BLaER1 treated with 17β-estradiol and CSF1 and Interleukin-3, amounts not matched to agents 10 nM and 100 nM (cell line): ENCODE results near the gene SAA2.
"Not testable (repeated sequence)": the region's sequence is repeated elsewhere in the genome, so short reads cannot be mapped to it uniquely, and the experiment has no call there.

Experiments used
- H3K27ac ChIP-seq, 11 experiments: shearing (Covaris generic); formaldehyde crosslinking; 2 replicates each; pipeline ENCODE4 v1.8.1; 2022
- H3K27me3 ChIP-seq, 11 experiments: shearing (Covaris generic); formaldehyde crosslinking; 2 replicates each; pipeline ENCODE4 v1.8.1; 2022
- H3K36me3 ChIP-seq, 11 experiments: shearing (Covaris generic); formaldehyde crosslinking; 2 replicates each; pipeline ENCODE4 v1.8.1; 2022
- H3K4me1 ChIP-seq, 10 experiments: shearing (Covaris generic); formaldehyde crosslinking; 2 replicates each; pipeline ENCODE4 v1.8.1; 2022
- H3K4me2 ChIP-seq, 11 experiments: shearing (Covaris generic); formaldehyde crosslinking; 2 replicates each; pipeline ENCODE4 v1.8.1; 2022
- H3K4me3 ChIP-seq, 10 experiments: shearing (Covaris generic); formaldehyde crosslinking; 2 replicates each; pipeline ENCODE4 v1.8.1; 2022
- H3K9ac ChIP-seq, 11 experiments: shearing (Covaris generic); formaldehyde crosslinking; 2 replicates each; pipeline ENCODE4 v1.8.1; 2022
- H3K9me3 ChIP-seq, 11 experiments: shearing (Covaris generic); formaldehyde crosslinking; replicated peaks in 1 of 11; 2 replicates each; pipeline ENCODE4 v1.8.1; 2022
- H4K20me1 ChIP-seq, 11 experiments: shearing (Covaris generic); formaldehyde crosslinking; 2 replicates each; pipeline ENCODE4 v1.8.1; 2022
- Cebpa-rat ChIP-seq, 11 experiments: shearing (Covaris generic); IDR thresholded peaks; 2 replicates each; pipeline ENCODE4 v1.8.1; 2022

SAA2 gene

DNA sequence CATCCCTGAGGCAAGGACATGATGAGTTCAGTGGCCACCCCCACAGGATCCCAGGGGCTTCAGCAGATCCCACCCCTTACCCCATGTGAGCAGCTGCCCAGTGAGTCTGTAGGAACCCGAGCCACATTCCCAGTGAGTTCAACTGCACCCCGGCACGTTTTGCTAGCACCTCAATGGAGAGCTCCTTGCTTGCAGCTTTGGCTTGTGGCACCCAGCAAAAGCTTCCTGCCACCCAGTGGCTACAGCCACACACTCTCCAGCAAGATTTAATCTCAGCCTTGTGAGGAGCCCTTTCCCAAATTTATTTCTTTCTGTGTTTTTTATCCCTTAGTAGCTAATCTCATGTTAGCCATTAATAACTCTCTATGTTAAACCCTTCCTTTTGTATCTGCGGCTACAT is 21.6 kb upstream of the SAA2 start:
- Histone ChIP-seq H3K4me1 (peaks cover 8 to 10% (median 9%) of the 10 kb centered on the region in 10 experiments; a peak in 19 of 20 replicates), H4K20me1 (no peaks in the 10 kb centered on the region; a peak in 1 of 22 replicates), H3K27ac (no peak overlapping the region), H3K4me3 (no peak overlapping the region), H3K27me3 (no peaks in the 10 kb centered on the region), H3K36me3 (peaks cover 0 to 9% (median 0%) of the 10 kb centered on the region in 11 experiments; a peak in 3 of 22 replicates), H3K9me3 (no peaks in the 10 kb centered on the region), H3K4me2 (no peak overlapping the region), H3K9ac (no peak overlapping the region)
- no peak for TF ChIP-seq Cebpa-rat (IDR thresholded peaks at IDR 0.05)

DNA sequence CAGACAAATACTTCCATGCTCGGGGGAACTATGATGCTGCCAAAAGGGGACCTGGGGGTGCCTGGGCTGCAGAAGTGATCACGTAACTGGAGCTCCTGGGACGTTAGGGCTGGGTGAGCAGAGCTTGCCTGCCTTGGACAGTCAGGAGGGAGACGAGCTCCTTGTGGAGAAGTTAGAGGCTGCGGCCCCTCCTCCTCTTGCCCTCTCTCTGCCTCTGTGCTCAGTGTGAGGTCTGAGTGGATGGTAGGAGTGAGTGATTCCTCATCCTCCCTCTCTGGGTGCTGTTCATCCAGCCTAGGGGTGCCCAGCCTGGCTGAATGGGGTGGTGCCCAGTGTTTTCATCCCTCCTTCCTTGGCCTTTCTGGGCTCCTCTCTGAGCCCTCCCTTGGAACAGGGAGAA is 20.8 kb upstream of the SAA2 start:
- not testable (repeated sequence) for H3K36me3 ChIP-seq, H3K27ac ChIP-seq, H3K9me3 ChIP-seq, H3K9ac ChIP-seq, H3K4me3 ChIP-seq, H3K4me2 ChIP-seq, H4K20me1 ChIP-seq, H3K27me3 ChIP-seq
- peaks cover 9 to 11% (median 11%) of the 10 kb centered on the region in 10 experiments; a peak in 19 of 20 replicates for H3K4me1 ChIP-seq

GRCh38 chr11:18267335-18268133 is 19.1 kb upstream of the SAA2 start:
- H3K36me3 ChIP-seq, H4K20me1 ChIP-seq, H3K27ac ChIP-seq, H3K4me3 ChIP-seq, H3K4me2 ChIP-seq, H3K9me3 ChIP-seq, H3K9ac ChIP-seq, H3K27me3 ChIP-seq: not testable (repeated sequence)
- H3K4me1 ChIP-seq, result peaks cover 9 to 11% (median 11%) of the 10 kb centered on the region in 10 experiments; a peak in 19 of 20 replicates

DNA sequence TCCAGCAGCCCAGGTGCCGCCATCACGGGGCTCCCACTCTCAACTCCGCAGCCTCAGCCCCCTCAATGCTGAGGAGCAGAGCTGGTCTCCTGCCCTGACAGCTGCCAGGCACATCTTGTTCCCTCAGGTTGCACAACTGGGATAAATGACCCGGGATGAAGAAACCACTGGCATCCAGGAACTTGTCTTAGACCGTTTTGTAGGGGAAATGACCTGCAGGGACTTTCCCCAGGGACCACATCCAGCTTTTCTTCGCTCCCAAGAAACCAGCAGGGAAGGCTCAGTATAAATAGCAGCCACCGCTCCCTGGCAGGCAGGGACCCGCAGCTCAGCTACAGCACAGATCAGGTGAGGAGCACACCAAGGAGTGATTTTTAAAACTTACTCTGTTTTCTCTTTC is 17.5 kb upstream of the SAA2 start, which contains the start of gene SAA1:
TSS of gene SAA1 (plus strand) at position 316 of the 400 bp plus-strand sequence. CDS start 624 bp downstream, outside the sequence.
- H3K36me3 ChIP-seq, result no peaks in the 10 kb centered on the region
- no peaks in the 10 kb centered on the region for H3K9me3 ChIP-seq
- no peak within 1 kb of the TSS for H3K4me3 ChIP-seq
- no peak for TF ChIP-seq Cebpa-rat (IDR thresholded peaks at IDR 0.05)
- H3K27ac ChIP-seq, result peak within 1 kb of the TSS in 1 of 11 experiments; percentile 32; a peak in 1 of 22 replicates
- H3K9ac ChIP-seq, result no peak within 1 kb of the TSS
- H3K4me1 ChIP-seq, result peaks cover 9 to 11% (median 11%) of the 10 kb centered on the region in 10 experiments; a peak in 19 of 20 replicates
- H3K4me2 ChIP-seq, result peak within 1 kb of the TSS; percentile 7 to 58 (median 43); a peak in 17 of 22 replicates
- no peaks in the 10 kb centered on the region; a peak in 1 of 22 replicates for H4K20me1 ChIP-seq
- H3K27me3 ChIP-seq, result no peaks in the 10 kb centered on the region

DNA sequence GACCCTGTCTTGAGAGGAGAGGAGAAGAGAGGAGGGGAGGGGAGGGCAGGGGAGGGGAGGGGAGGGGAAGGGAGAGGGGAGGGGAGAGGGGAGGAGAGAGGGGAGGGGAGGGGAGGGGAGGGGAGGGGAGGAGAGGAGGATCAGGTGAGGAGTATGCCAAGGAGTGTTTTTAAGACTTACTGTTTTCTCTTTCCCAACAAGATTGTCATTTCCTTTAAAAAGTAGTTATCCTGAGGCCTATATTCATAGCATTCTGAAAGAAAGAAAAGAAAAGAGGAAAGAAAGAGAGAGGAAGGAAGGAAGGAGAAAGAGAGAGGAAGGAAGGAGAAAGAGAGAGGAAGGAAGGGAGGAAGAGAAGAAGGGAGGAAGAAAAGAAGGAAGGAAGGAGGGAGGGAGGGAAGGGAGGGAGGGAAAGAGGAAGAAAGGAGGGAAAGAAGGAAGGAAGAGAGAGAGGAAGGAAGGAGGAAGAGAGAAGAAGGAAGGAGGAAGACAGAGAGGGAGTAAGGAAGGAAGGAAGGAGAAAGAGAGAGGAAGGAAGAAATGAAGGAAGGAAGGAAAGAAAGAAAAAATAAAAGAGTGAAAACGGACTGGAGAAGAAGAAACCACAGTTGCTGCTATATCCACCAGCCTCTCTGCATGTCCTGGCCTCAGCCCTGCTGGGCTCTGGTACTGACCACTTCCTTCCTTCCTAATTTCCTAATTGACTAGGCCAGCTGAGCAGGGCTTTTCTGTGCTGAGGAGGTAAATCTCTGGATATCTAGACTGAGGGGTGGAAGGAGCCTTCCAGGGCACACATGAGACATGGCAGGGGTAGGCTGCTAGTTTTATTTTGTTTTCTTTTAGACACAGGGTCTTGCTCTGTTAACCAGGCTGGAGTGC is 16.4 kb upstream of the SAA2 start:
- no peaks in the 10 kb centered on the region; a peak in 1 of 22 replicates for H4K20me1 ChIP-seq
- H3K27ac ChIP-seq, result peak overlapping the region in 1 of 11 experiments; percentile 32; a peak in 1 of 22 replicates
- H3K27me3 ChIP-seq, result no peaks in the 10 kb centered on the region
- H3K4me3 ChIP-seq, result no peak overlapping the region
- no peaks in the 10 kb centered on the region for H3K36me3 ChIP-seq
- H3K9me3 ChIP-seq, result no peaks in the 10 kb centered on the region
- no peak for TF ChIP-seq Cebpa-rat (IDR thresholded peaks at IDR 0.05)
- no peak overlapping the region for H3K9ac ChIP-seq
- H3K4me1 ChIP-seq, result peaks cover 9 to 11% (median 11%) of the 10 kb centered on the region in 10 experiments; a peak in 19 of 20 replicates
- H3K4me2 ChIP-seq, result peak overlapping the region; percentile 7 to 58 (median 40); a peak in 17 of 22 replicates

GRCh38 chr11:18264035-18264434 is 15.6 kb upstream of the SAA2 start:
- Histone ChIP-seq H3K27me3 (no peaks in the 10 kb centered on the region), H3K4me2 (no peak overlapping the region), H3K27ac (no peak overlapping the region), H3K4me3 (no peak overlapping the region), H3K36me3 (no peaks in the 10 kb centered on the region), H3K9me3 (no peaks in the 10 kb centered on the region), H3K4me1 (peaks cover 9 to 11% (median 11%) of the 10 kb centered on the region in 10 experiments; a peak in 19 of 20 replicates), H3K9ac (no peak overlapping the region), H4K20me1 (no peaks in the 10 kb centered on the region)
- no peak for TF ChIP-seq Cebpa-rat (IDR thresholded peaks at IDR 0.05)

- H3K4me3 ChIP-seq, H3K9me3 ChIP-seq, H3K27me3 ChIP-seq, H3K36me3 ChIP-seq, H3K9ac ChIP-seq, H3K4me2 ChIP-seq, H3K27ac ChIP-seq, H4K20me1 ChIP-seq: not testable (repeated sequence)
- peak in 5 of 11 experiments; percentile 12 to 76 (median 41); a peak in 5 of 22 replicates for TF ChIP-seq Cebpa-rat (IDR thresholded peaks at IDR 0.05)
- H3K4me1 ChIP-seq, result peaks cover 9 to 11% (median 11%) of the 10 kb centered on the region in 10 experiments; a peak in 19 of 20 replicates
Measured at GRCh38 chr11:18262681-18263350, 14.3 kb upstream of the SAA2 start.

DNA sequence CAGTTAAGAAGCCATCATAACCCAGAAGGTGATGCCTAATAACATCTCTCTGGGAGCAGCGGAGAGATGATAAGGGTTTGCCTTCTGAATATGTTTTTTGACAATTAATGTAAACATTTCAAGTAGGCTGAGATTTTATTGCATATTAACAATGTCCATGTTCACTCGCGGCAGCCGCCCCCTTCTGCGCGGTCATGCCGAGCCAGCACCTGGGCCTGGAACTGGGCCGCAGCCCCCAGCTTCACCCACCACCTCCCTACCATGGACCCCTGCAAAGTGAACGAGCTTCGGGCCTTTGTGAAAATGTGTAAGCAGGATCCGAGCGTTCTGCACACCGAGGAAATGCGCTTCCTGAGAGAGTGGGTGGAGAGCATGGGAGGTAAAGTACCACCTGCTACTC is 13.3 kb upstream of the SAA2 start:
- no peak overlapping the region for H3K27ac ChIP-seq
- H3K36me3 ChIP-seq, result no peaks in the 10 kb centered on the region
- H3K4me2 ChIP-seq, result no peak overlapping the region
- H4K20me1 ChIP-seq, result no peaks in the 10 kb centered on the region
- peaks cover 9 to 11% (median 11%) of the 10 kb centered on the region in 10 experiments; a peak in 19 of 20 replicates for H3K4me1 ChIP-seq
- H3K9me3 ChIP-seq, result no peaks in the 10 kb centered on the region
- H3K27me3 ChIP-seq, result no peaks in the 10 kb centered on the region
- no peak overlapping the region for H3K4me3 ChIP-seq
- H3K9ac ChIP-seq, result no peak overlapping the region
- TF ChIP-seq Cebpa-rat (IDR thresholded peaks at IDR 0.05), result no peak

GRCh38 chr11:18259259-18259658 is 10.8 kb upstream of the SAA2 start:
- Histone ChIP-seq H3K4me2 (no peak overlapping the region), H4K20me1 (no peaks in the 10 kb centered on the region), H3K36me3 (no peaks in the 10 kb centered on the region), H3K27ac (no peak overlapping the region), H3K4me1 (peaks cover 0 to 5% (median 2%) of the 10 kb centered on the region in 10 experiments; a peak in 3 of 20 replicates), H3K27me3 (no peaks in the 10 kb centered on the region), H3K9me3 (no peaks in the 10 kb centered on the region), H3K9ac (no peak overlapping the region), H3K4me3 (no peak overlapping the region)
- no peak for TF ChIP-seq Cebpa-rat (IDR thresholded peaks at IDR 0.05)
